ENCODE data around the gene SLC46A2. TPM values are rescaled to one million over a fixed set of nuclear protein-coding genes. Genes with fewer than 3 reads are reported as not detected.

Gene SLC46A2
- total RNA-seq, 4 donors from 2014 or later: 49.5 to 95.9 (median 63.0) TPM

DNA sequence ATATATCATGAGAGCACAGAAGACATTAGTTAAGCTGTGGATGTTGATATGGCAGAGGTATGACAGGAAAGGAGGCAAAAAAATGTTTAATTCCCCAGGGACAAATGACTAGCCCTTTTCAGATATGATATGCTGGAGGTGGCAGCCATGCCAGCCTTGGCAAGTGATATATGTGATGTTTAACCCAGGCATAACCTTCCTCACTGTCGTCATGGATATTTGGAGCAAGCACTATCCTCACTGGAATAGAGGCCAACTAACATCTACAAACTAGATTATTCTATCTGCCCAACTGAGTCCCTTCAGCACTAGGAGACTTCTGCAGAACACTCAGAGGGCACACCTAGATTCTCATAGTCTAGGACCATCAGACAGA is 27.3 kb upstream of the SLC46A2 start:
- TF ChIP-seq POLR2A (IDR thresholded peaks at IDR 0.05): no peak
- TF ChIP-seq, protein P1, sequence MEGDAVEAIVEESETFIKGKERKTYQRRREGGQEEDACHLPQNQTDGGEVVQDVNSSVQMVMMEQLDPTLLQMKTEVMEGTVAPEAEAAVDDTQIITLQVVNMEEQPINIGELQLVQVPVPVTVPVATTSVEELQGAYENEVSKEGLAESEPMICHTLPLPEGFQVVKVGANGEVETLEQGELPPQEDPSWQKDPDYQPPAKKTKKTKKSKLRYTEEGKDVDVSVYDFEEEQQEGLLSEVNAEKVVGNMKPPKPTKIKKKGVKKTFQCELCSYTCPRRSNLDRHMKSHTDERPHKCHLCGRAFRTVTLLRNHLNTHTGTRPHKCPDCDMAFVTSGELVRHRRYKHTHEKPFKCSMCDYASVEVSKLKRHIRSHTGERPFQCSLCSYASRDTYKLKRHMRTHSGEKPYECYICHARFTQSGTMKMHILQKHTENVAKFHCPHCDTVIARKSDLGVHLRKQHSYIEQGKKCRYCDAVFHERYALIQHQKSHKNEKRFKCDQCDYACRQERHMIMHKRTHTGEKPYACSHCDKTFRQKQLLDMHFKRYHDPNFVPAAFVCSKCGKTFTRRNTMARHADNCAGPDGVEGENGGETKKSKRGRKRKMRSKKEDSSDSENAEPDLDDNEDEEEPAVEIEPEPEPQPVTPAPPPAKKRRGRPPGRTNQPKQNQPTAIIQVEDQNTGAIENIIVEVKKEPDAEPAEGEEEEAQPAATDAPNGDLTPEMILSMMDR (IDR thresholded peaks at IDR 0.05): no peak
- intact Hi-C loops (cut with DNase I; ENCODE audit: low total_unique reads): no loop called here
- 37 to 42% methylated on average over 1 of the region's 1 CpG for whole genome bisulfite sequencing, 2 donors
- DNase-seq (ENCODE audit: low spot score in 2 of 2): no peak
- no peak overlapping the region for H3K4me3 ChIP-seq (ENCODE audit: low read depth, poor library complexity, severe bottlenecking)

DNA sequence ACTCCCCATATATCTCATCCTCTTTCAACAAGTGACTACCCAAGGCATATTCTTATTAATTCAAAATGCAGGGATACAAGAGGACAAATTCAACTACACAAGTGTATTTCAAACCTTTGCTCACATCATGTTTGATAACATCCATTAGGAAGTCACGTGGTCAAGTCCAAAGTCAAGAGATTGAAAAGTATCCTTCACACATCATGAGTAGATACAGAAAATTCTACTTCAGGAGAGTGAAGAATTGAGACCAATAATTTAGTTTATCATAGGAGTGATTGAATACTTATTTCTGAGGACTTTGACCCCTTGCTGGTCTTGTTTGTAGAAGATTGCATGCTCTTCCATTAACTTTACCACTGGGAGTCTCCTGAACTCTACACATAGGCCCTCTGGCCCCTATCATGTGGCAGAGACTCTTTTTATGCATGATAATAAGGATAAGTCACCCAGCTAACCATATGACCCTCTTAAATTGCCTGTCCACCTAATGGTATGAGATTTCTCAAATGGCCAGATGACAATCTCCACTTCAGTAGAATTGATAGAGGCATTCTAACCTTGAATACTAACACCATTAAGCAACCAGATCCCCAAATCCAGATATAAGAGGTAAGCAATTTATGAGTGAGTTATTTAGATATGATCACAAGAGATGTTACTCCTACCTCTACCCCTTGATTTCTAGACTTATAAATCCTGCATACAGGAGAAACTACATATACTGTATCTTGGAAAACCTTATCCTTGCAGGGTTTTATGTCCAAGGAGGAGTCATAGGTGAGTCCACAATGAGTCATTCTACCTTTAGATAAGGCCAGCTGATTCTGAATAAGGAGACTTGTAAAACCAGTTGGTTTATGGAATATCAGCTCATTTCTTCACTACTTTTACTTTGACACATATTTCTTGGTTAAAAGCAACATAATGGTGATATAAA is 26.6 kb upstream of the SLC46A2 start:
- TF ChIP-seq, protein P1 (IDR thresholded peaks at IDR 0.05): no peak
- no peak for TF ChIP-seq POLR2A (IDR thresholded peaks at IDR 0.05)
- no peak for DNase-seq (ENCODE audit: low spot score in 2 of 2)
- WGBS, 2 donors: 48 to 59% methylated on average over 1 of the region's 1 CpG
- intact Hi-C loops (cut with DNase I; ENCODE audit: low total_unique reads): no loop called here
- H3K4me3 ChIP-seq (ENCODE audit: low read depth, poor library complexity, severe bottlenecking): no peak overlapping the region

DNA sequence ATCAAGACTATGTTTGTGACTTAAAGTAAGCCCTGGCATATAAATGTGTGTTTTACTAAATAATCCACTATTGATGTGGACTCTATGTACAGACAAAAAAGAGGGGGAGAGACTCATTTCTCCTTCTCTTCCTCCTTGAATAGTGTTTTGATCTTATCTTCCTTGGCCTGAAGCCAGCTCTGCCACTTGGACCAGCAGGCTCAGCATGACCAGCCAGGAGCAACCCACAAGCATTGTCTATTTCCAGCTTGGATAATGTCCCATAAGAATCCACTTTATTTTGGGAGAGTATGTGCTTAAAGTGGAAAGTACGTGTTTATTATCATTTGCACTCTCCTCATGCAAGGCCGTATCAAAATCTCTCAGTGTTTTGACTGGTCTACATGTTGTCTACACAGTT is 23.8 kb upstream of the SLC46A2 start:
- WGBS, 2 donors: 78 to 88% methylated on average over 2 of the region's 2 CpGs
- DNase-seq (ENCODE audit: low spot score in 2 of 2): no peak
- H3K4me3 ChIP-seq (ENCODE audit: low read depth, poor library complexity, severe bottlenecking): no peak overlapping the region
- intact Hi-C loops (cut with DNase I; ENCODE audit: low total_unique reads): no loop called here
- no peak for TF ChIP-seq POLR2A (IDR thresholded peaks at IDR 0.05)
- TF ChIP-seq, protein P1 (IDR thresholded peaks at IDR 0.05): no peak

DNA sequence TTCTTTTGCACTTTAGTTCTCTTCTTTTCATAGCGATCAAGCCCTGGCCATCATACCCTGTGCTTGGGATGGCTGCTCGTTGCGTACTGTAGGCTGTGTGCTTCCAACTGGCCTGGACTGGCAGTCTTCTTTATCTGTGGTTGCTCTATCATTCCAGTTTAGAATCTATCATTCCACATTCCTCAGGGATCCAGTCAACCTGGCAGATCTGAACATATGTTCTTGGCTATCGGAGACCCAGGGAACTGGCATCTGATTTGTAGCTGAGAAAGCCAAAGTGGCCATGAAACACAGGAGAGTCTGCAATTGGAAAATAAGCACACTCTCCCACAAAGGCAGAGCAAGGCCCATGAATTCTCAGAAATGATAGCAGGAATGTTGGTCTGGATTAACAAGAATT is 22.6 kb upstream of the SLC46A2 start:
- WGBS, 2 donors: 92 to 95% methylated on average over 4 of the region's 4 CpGs
- TF ChIP-seq POLR2A (IDR thresholded peaks at IDR 0.05): no peak
- TF ChIP-seq, protein P1 (IDR thresholded peaks at IDR 0.05): no peak
- DNase-seq (ENCODE audit: low spot score in 2 of 2): no peak
- intact Hi-C loops (cut with DNase I; ENCODE audit: low total_unique reads): no loop called here
- no peak overlapping the region for H3K4me3 ChIP-seq (ENCODE audit: low read depth, poor library complexity, severe bottlenecking)

DNA sequence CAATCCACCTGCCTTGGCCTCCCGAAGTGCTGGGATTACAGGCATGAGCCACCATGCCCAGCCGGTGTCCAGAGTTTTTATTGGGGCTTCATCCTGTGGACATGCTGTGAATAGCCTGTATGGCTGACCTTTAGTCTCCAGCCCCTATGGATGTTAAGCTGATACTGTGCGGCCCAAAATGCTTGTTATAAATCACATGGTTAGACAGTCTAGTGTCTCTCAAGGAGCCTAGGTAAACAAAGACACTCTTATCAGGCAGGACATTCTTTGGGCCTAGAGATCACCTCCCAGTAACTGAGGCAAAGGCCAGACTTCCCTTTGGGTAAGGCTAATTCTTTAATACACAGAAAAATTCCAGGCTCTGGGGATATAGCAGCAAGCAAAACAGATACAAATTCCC is 22.0 kb upstream of the SLC46A2 start:
- WGBS, 2 donors: 74 to 85% methylated on average over 3 of the region's 3 CpGs
- TF ChIP-seq, protein P1 (IDR thresholded peaks at IDR 0.05): no peak
- no peak for TF ChIP-seq POLR2A (IDR thresholded peaks at IDR 0.05)
- intact Hi-C loops (cut with DNase I; ENCODE audit: low total_unique reads): no loop called here
- no peak overlapping the region for H3K4me3 ChIP-seq (ENCODE audit: low read depth, poor library complexity, severe bottlenecking)
- DNase-seq (ENCODE audit: low spot score in 2 of 2): no peak

All from lower leg skin (tissue), 4 donors.